ENCODE results near the gene ADD2.

The ADD2 gene

DNA sequence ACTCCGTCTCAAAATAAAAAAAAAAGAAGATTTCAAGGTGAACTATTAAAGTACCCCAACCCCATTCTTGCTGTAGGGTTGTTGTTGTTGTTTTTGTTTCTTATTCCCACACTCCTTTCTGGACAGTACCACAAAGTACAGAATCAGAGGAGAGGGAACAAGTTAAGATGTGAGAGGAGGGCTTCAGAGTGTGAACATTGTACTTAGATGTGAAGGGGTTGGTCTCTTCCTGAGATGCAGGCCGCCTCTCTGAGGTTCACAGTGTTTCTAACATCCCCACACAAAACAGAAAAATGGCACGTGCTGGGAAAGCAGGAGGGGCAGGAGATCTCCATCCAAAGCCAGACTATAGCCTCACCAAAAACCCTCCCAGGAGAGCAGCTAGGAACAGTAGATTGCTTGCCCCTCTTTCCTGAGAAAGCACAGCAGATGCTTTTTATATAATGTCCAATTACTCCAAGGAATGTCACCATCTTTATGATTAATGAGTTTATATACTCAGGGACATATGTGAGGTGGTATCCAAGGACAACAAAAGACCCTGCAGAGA lies 22.6 kb downstream of the ADD2 start:
- TF ChIP-seq ARNTL (CRISPR knock-in tag; IDR thresholded peaks at IDR 0.05; ENCODE audit: borderline replicate concordance, low read depth), result no peak
- no peak for TF ChIP-seq CSDC2 (CRISPR knock-in tag; IDR thresholded peaks at IDR 0.05)
- TF ChIP-seq ISL1 (CRISPR knock-in tag; IDR thresholded peaks at IDR 0.05), result no peak
- TF ChIP-seq, protein P1, sequence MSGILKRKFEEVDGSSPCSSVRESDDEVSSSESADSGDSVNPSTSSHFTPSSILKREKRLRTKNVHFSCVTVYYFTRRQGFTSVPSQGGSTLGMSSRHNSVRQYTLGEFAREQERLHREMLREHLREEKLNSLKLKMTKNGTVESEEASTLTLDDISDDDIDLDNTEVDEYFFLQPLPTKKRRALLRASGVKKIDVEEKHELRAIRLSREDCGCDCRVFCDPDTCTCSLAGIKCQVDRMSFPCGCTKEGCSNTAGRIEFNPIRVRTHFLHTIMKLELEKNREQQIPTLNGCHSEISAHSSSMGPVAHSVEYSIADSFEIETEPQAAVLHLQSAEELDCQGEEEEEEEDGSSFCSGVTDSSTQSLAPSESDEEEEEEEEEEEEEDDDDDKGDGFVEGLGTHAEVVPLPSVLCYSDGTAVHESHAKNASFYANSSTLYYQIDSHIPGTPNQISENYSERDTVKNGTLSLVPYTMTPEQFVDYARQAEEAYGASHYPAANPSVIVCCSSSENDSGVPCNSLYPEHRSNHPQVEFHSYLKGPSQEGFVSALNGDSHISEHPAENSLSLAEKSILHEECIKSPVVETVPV (CRISPR knock-in tag; IDR thresholded peaks at IDR 0.05), result no peak
- no peak for TF ChIP-seq ZNF565 (CRISPR knock-in tag; conservative IDR thresholded peaks at IDR 0.05; ENCODE audit: low read depth)
- TF ChIP-seq ZFP3 (CRISPR knock-in tag; IDR thresholded peaks at IDR 0.05), result no peak
- TF ChIP-seq TOX (CRISPR knock-in tag; IDR thresholded peaks at IDR 0.05; ENCODE audit: borderline replicate concordance), result no peak
- TF ChIP-seq, protein P2, sequence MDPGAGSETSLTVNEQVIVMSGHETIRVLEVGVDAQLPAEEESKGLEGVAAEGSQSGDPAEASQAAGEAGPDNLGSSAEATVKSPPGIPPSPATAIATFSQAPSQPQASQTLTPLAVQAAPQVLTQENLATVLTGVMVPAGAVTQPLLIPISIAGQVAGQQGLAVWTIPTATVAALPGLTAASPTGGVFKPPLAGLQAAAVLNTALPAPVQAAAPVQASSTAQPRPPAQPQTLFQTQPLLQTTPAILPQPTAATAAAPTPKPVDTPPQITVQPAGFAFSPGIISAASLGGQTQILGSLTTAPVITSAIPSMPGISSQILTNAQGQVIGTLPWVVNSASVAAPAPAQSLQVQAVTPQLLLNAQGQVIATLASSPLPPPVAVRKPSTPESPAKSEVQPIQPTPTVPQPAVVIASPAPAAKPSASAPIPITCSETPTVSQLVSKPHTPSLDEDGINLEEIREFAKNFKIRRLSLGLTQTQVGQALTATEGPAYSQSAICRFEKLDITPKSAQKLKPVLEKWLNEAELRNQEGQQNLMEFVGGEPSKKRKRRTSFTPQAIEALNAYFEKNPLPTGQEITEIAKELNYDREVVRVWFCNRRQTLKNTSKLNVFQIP (CRISPR knock-in tag; IDR thresholded peaks at IDR 0.05; ENCODE audit: borderline replicate concordance, low read depth), result no peak
- TF ChIP-seq, protein P3, sequence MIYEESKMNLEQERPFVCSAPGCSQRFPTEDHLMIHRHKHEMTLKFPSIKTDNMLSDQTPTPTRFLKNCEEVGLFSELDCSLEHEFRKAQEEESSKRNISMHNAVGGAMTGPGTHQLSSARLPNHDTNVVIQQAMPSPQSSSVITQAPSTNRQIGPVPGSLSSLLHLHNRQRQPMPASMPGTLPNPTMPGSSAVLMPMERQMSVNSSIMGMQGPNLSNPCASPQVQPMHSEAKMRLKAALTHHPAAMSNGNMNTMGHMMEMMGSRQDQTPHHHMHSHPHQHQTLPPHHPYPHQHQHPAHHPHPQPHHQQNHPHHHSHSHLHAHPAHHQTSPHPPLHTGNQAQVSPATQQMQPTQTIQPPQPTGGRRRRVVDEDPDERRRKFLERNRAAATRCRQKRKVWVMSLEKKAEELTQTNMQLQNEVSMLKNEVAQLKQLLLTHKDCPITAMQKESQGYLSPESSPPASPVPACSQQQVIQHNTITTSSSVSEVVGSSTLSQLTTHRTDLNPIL (CRISPR knock-in tag; IDR thresholded peaks at IDR 0.05; ENCODE audit: low read depth), result no peak
- no peak for TF ChIP-seq PPARA (CRISPR knock-in tag; IDR thresholded peaks at IDR 0.05; ENCODE audit: borderline replicate concordance)
- no peak for TF ChIP-seq ZNF8 (CRISPR knock-in tag; IDR thresholded peaks at IDR 0.05)
- no peak for TF ChIP-seq ZFP30 (CRISPR knock-in tag; IDR thresholded peaks at IDR 0.05)
- no peak for ATAC-seq

GRCh38 chr2:70744397-70744796 lies 23.6 kb downstream of the ADD2 start:
- TF ChIP-seq ISL1 (CRISPR knock-in tag; IDR thresholded peaks at IDR 0.05), result no peak
- ATAC-seq, result no peak

DNA sequence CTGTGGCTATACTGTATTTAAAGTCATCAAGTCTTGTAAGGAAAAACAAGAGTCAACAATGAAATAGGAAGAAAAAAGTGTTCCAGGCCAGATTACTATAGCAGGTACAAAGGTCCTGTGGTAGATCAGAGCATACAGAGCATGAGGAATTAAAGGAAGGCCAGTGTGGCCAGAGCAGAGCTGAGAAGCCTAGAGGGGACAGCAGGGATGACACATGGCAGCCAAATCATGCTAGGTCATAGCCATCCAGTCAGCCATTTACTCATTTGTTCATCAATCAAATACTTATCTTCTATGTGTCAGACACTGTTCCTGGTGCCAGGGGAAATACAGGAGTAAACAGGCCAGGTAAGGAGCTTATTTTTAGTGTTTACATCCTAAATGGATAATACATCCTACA lies 24.3 kb downstream of the ADD2 start:
- ATAC-seq, result no peak
- no peak for TF ChIP-seq GLIS3 (CRISPR knock-in tag; IDR thresholded peaks at IDR 0.05)
- no peak for TF ChIP-seq ZNF565 (CRISPR knock-in tag; conservative IDR thresholded peaks at IDR 0.05; ENCODE audit: low read depth)

DNA sequence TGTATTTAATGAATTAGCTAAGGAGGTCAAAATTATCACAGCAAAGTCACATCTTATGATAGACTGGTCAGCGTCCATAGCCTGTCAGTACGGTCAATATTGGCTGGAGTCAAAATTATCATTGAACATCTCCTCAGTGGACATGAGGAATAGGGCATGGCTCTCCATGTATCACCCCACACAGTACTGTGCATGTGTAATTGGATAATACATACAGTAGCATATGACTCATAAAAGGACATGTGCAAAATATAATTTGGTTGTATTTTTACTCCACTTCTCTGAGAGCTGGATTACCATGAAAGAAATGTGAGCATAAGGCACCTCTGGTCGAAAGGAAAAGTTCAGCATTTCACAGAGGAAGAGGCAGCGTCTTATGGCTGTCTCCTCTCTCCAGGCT lies 24.9 kb downstream of the ADD2 start:
- ATAC-seq, result no peak
- TF ChIP-seq BACH2 (CRISPR knock-in tag; IDR thresholded peaks at IDR 0.05; ENCODE audit: borderline replicate concordance) (no peak), TSHZ2 (CRISPR knock-in tag; IDR thresholded peaks at IDR 0.05) (no peak), ZNF70 (CRISPR knock-in tag; IDR thresholded peaks at IDR 0.05) (no peak), ZNF8 (CRISPR knock-in tag; IDR thresholded peaks at IDR 0.05) (no peak), PPARA (CRISPR knock-in tag; IDR thresholded peaks at IDR 0.05; ENCODE audit: borderline replicate concordance) (no peak), RARB (CRISPR knock-in tag; IDR thresholded peaks at IDR 0.05) (no peak), PATZ1 (CRISPR knock-in tag; IDR thresholded peaks at IDR 0.05; ENCODE audit: borderline replicate concordance) (no peak), ESRRG (CRISPR knock-in tag; IDR thresholded peaks at IDR 0.05) (no peak), ZFP30 (CRISPR knock-in tag; IDR thresholded peaks at IDR 0.05) (no peak), TOX (CRISPR knock-in tag; IDR thresholded peaks at IDR 0.05; ENCODE audit: borderline replicate concordance) (no peak), ARNTL (CRISPR knock-in tag; IDR thresholded peaks at IDR 0.05; ENCODE audit: borderline replicate concordance, low read depth) (no peak), ISL1 (CRISPR knock-in tag; IDR thresholded peaks at IDR 0.05) (no peak), GLIS3 (CRISPR knock-in tag; IDR thresholded peaks at IDR 0.05) (no peak), TCF4 (CRISPR knock-in tag; IDR thresholded peaks at IDR 0.05; ENCODE audit: borderline replicate concordance) (no peak), ZC3H10 (CRISPR knock-in tag; IDR thresholded peaks at IDR 0.05) (no peak)
- TF ChIP-seq, protein P3 (CRISPR knock-in tag; IDR thresholded peaks at IDR 0.05; ENCODE audit: low read depth), result no peak
- TF ChIP-seq, protein P2 (CRISPR knock-in tag; IDR thresholded peaks at IDR 0.05; ENCODE audit: borderline replicate concordance, low read depth), result no peak
- TF ChIP-seq, protein P1 (CRISPR knock-in tag; IDR thresholded peaks at IDR 0.05), result no peak

Data from SK-N-SH treated with all-trans-retinoic acid at 6 μM for 48 hours (cell line).